ENCODE data around the gene B4GALT2.

The B4GALT2 gene

GRCh38 chr1:43978264-43978550 is 803 bp upstream of the B4GALT2 start:
- TF ChIP-seq CTCF (conservative IDR thresholded peaks at IDR 0.05) (no peak), ZFX (IDR thresholded peaks at IDR 0.05) (no peak)
- H3K27ac ChIP-seq = peak overlapping the region; percentile 76

- peak overlapping the region; percentile 76 for H3K27ac ChIP-seq
- TF ChIP-seq CTCF (conservative IDR thresholded peaks at IDR 0.05) (no peak), ZFX (IDR thresholded peaks at IDR 0.05) (no peak)
Measured at GRCh38 chr1:43979261-43979527, 184 bp downstream of the B4GALT2 start.

GRCh38 chr1:43979528-43980254 is 681 bp downstream of the B4GALT2 start:
- peak overlapping the region; percentile 76 for H3K27ac ChIP-seq

GRCh38 chr1:43980255-43981134 is 1.5 kb downstream of the B4GALT2 start:
- TF ChIP-seq ZFX (IDR thresholded peaks at IDR 0.05) (no peak), CTCF (conservative IDR thresholded peaks at IDR 0.05) (no peak)

More at GRCh38 chr1:43979528-43980254, 681 bp downstream of the B4GALT2 start:
- TF ChIP-seq CTCF (conservative IDR thresholded peaks at IDR 0.05) (no peak), ZFX (IDR thresholded peaks at IDR 0.05) (peak; percentile 52; the same call in 1 of the 2 replicates)

GRCh38 chr1:43981135-43981491 is 2.1 kb downstream of the B4GALT2 start:
- H3K27ac ChIP-seq = no peak overlapping the region
- TF ChIP-seq CTCF (conservative IDR thresholded peaks at IDR 0.05) (no peak), ZFX (IDR thresholded peaks at IDR 0.05) (no peak)

More at GRCh38 chr1:43980255-43981134, 1.5 kb downstream of the B4GALT2 start:
- peak overlapping the region; percentile 76 for H3K27ac ChIP-seq

- no peak for TF ChIP-seq CTCF (conservative IDR thresholded peaks at IDR 0.05)
- TF ChIP-seq ZFX (IDR thresholded peaks at IDR 0.05) = no peak
- no peak overlapping the region for H3K27ac ChIP-seq
Measured at GRCh38 chr1:43981636-43982035, 2.6 kb downstream of the B4GALT2 start.

GRCh38 chr1:43982241-43982640 is 3.2 kb downstream of the B4GALT2 start:
- TF ChIP-seq ZFX (IDR thresholded peaks at IDR 0.05) (no peak), CTCF (conservative IDR thresholded peaks at IDR 0.05) (no peak)
- H3K27ac ChIP-seq = no peak overlapping the region

Data from C4-2B (cell line).